ENCODE results near the gene NGEF.

Gene NGEF

DNA sequence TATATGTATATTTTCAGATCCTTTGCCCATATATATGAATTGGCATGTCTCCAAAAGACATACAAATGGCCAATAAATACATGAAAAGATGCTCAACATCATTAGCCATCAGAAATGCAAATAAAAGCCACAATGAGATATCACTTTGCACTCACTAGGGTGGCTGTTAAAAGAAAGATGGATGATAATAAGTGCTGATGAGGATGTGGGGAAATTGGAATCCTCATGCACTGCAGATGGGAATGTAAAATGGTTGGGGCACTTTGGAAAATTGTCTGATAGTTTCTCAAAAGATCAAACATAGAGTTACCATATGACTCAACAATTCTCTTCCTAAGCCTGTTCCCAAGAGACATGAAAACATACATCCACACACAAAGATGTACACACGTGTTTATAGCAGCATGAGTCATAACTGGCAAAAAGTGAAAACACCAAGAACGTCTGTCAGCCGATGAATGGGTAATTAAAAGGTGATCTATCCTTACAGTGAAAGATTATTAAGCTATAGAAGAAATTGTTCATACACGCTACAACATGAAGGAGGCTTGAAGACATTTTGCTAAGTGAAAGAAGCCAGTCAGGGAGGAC is 19.7 kb downstream of the NGEF start:
- DNase-seq, result no peak

DNA sequence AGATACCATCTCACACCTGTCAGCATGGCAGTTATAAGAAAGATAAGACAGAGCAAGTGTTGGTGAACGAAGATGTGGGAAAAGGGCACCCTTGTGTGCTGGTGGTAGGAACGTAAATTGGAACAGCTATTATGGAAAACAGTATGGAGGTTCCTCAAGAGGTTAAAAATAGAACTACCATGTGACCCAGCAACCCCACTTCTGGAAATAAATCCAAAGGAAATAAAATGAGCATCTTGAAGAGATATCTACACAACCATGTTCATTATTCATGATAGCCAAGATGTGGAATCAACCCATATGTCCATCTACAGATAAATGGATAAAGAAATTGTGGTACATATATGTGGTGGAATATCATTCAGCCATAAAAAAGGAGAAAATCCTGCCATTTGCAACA is 26.9 kb downstream of the NGEF start:
- no peak for DNase-seq

DNA sequence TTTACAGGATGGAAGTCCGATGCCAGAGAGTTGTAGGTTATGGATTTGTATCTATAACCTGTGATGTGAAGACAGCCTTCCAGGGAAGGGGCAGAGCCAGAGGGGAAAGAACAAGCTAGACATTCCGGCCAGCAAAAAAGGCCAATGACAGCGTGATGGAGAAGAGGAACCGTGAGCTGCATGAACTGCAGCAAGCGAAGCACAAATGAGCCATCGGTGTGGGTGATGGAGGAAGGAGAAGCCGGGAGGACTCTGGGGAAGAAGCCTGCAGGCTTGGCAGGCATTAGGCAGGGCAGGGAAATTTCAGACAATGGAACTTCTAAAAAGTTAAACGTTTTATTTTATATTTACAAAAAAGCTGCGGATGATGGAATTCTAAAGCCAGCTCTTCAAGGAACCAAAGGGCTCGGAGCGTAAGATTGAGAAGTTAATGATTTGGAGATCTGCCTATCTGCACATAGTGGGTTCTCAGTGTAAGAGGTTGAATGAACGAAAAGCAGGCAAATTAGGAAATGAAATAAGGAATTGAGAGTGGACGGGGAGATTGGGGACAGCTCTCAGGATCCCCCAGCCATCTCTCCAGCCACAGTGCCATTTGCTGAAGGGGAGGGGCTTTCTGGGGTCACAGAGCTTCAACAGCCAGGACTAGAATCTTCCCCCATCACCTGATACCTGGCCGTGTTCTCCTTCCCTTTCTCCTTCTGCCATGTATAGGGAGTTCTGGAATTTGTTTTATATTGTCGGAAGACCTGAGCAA is 28.4 kb downstream of the NGEF start:
- no peak for DNase-seq

DNA sequence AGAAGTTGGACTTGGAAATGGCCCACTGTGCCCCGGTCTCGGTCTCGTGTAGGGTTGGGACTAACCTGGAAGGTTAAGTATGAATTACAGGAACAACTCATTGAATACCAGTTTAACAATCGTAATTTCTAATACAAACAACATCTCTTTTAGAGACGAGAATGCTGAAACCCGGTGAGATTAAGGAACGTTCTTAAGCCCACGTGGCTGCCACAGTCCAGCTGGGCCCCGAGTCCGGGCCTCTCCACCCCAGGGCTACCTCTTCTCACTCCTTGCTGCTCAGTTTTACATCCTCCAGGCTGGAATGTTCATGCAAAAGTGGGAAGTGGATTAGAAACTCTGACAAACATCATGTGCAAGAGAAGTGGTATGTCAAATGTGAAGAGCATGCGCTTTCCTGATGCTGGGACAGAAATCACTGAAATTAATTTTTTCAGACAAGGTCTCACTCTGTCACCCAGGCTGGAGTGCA is 29.4 kb downstream of the NGEF start:
- DNase-seq, result no peak

DNA sequence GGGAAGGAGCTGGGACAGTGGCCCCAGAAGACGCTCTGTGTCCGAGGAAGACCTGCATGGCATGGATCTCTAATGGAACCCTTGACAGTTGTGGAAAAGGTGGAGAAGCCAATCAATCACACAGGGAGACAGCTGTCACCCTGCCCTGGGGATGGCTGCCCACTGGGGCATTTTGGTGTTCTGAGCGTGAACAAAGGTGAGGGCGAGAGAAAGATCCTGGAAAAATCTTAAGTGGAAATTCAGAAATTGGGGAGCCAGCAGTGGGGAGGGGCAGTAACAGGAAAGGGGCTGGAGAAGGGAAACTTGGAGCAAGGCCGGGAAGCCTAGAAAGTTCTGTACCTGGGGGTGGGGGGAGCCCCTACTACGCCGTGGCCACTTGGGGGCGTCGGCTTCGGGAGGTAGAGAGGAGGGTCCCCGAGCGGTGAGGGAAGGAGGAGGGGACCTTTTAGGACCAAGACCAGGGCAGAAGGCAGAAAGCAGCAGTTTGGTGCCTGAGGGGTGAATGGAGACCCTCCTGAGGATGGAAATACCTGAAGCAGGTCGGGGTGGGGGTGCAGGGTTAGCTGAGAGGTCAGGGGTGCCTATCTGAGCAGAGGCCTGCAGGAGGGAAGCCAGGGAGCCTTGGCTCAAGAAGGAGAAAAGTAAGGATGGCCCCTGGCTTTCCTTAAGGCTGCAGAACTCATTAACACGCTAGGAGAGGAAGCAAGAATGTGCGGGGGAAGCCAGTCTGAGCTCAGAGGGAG is 30.0 kb downstream of the NGEF start:
- no peak for DNase-seq

DNA sequence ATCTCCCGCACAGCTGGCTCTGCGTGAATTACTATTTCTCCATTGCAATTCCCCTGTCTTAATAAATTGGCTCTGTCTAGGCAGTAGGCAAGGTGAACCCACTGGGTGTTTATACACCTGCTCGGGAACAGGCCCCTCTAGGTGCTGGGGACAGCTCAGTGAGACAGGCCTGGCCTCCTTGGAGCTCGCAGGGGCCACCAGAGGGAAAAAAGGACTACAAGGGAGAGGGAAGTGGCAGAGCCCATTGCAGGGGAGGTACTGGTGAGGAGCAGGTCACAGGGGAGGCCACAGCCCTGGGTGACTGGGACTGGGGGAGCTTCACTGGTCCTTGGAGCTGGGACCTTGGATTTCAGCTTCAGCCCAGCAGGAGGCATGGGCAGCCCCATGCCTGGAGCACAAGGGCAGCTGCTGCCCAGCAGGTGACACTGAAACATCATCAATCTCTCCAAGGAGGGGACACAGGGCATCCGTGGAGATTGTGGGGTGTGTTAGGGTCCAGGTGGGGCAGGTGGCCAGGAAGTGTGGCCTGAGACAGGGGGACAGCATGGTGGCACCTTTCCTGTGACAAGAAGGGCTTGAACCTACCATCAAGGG is 31.2 kb downstream of the NGEF start:
- no peak for DNase-seq

DNA sequence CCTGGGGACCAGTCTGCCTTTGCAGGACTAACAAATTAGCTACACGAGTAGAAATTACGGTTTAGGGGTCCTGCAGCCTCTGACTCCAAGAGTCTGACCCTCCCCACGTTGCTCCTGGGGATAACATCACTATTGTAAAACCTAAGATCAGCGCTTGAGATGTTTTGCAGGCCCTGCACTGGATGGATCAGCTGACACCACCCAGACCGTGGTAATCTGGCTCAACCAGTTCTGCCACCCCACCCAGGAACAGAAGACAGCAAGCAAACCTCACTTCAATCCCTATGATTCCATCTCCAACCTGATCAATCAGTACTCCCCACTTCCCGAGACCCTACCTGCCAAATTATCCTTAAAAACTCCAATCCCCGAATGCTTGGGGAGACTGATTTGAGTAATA is 31.7 kb downstream of the NGEF start:
- DNase-seq, result no peak

DNA sequence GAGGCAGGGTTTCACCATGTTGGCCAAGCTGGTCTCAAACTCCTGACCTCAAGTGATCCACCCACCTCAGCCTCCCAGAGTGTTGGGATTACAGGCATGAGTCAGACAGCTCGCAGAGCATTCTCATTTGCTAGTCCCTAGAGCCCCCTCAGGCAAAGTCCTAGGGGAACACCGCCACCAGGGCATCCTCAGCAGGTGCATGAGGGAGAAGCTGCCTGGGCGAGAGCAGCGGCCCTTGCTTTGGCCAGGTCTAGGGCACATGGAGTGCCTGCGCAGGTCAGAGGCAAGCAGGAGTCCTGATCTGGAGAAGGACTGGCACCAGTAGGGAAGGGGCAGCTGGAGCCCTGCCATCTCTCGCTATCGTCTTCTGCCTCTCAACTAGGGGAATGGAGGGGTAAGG is 32.4 kb downstream of the NGEF start:
- DNase-seq, result no peak

DNA sequence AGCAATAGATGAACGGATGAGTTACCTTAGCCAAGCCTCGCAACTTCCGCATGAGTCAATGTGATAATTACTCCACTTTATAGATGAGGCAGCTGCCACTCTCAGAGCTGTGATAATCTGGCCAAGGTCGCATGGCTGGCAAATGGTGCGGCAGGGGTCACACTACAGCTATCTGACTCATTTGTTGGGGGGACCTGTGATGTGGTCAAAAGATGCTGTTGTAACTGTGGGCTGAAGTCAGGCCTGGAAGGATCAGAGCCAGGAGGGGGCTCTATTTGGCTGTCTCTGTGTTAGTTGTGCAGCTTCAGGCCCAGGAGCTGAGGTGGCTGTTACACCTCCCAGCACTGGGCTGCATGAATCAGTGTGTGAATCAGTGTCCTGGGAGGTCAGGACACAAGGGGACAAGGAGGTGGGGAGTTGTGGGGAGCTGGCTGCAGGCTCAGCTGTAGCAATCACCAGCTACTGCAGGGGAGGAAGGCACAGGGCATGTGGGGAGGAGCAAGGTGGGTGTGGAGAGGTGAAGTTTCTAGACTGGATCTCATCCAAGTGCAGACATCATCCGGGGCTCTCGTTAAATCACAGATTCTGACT is 33.1 kb downstream of the NGEF start:
- DNase-seq, result no peak

DNA sequence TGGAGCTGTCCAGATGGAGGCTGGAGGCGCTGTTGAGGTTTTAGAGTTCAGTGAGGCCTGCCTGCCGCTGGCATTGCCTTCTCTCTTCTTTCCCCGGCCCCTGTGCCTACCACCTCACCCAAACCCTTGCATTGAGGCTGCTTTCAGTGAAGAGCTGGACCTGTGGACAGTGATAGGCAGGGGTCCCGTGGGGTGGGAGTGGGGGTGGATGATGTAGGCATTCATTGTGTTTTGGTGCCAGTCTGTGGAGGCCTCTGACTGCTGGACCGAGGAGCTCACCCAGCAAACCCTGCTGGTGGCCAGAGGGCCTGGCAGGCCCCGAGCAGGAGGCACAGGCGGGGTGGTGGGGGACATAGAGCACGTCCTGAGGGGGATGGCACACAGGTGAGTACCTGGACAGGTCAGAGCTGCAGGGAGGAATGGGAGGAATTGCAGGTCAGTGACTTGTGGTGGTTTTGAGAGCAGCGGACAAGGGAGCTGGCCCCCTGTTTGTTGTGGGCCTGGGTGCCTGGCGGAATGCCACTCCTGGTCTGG is 35.6 kb downstream of the NGEF start:
- no peak for DNase-seq

DNA sequence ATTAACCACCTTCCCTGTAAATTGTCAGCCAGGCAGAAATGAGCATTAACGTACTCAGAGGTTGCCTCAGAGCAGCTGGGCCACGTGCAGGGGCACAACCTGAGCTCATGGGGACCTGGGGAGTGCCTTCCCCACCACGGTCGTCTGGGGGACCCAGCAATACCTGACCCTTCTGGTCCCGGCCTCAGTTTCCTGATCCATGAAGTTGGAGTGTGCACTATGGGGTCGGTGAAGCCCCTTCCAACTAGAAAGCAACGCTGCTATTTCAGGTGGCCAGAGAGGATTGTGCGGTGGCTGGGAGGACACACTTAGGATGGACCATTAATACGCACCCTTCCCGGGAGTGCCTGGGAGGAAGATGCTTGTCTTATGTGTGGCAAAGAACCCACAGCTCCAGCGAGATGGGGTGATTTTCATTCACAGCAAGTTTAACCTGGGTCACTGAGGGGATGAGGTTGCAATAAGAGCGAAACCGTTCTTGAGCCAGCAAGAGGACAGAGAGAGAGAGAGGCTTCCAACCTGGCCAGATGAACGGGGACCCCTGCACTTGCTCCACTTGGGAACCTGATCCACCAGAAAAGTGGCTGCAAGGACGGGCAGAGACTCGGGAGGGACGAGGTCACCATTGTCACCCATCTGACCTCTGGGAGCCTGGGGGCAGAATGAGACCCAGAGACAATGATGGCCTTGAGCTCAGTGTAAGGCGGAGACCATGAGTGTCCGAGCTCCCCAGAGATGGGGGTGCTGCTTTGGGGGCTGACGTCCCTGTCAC is 36.2 kb downstream of the NGEF start:
- no peak for DNase-seq

DNA sequence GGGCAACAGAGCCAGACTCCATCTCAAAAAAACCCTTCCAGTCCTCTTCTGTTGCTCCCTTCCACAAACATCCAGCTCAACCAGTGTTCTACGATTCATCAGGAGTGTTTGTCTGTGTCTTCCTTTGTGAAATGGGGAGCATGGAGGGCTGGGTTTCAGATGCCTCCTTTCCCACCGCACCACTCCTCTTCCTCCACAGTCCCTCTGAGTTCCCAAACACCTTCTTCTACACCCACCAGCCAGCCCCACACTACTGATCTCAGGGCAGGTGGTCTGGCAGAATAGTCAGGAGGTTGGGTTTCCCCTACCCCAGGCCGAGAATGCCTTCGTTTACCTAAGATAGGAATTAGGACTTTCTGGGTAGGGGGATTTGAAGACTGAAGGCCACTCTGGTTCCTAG is 36.9 kb downstream of the NGEF start:
- no peak for DNase-seq

DNA sequence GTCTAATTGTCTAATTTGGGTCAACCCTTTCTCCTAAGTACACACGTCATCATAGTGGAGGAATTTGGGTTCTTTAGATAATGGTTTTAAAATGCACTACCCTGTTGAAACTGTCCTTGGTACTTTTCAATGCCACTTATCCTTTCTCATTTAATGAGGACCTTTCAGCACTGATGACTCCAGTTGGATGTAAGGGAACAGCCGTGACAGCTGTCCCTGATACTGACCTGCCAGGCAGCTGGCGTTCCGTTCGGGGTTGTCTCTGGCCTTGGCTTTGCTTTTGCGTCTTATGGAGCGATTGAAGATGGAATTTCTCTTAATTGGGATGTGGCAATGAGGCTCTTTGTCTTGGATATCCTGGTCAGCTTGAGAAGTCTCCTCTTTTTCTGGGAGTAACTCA is 38.7 kb downstream of the NGEF start:
- no peak for DNase-seq

DNA sequence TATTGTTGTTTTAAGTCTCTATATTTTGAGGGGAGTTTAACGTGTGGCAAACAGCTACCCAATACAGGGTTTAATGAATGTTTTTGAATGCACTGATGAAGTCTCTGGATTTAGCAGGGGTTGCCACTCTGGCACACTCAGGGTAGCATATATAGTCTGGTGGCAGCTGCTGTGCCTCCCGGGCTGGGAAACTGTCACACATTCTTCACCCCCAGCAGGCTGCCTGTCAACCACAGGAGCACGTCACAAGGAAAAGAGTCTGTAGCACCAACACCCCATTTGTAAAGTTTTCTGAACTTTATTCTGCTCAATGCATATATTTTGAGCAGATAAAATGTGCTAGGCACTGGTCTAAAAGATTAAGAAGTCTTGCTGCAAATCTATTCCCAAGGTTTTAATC is 39.3 kb downstream of the NGEF start:
- no peak for DNase-seq

DNA sequence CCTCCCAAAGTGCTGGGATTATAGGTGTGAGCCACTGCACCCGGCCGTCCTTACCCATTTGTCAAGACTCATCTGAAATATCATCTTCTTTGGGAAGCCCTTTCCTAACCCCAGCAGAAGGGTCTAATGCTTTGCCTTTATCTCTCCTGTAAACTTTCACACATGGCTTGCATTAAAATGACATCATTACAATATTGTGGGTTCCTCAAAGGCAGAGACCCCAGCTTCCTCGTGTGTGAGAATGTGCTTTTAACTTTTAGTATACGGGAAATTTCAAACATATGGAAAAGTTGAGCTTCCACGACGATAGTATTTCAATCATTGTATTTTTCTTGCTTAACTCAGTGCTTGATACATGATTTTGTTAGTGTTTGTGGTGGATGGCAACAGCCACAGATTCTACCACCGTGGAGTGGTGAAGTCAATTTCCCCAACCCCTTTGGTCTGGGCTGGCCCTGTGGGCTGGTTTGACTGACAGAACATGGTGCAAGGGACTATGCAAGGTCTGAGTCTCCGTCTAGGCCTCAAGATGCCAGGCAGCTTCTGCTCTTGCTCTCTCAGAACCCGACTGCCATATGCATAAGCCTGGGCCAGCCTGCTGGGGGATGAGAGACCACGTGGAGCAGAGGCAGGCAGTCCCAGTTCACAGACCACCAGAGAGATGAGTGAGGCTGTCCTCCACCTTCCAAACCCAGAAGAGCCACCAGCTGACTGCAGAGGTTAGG is 39.9 kb downstream of the NGEF start:
- DNase-seq, result no peak

DNA sequence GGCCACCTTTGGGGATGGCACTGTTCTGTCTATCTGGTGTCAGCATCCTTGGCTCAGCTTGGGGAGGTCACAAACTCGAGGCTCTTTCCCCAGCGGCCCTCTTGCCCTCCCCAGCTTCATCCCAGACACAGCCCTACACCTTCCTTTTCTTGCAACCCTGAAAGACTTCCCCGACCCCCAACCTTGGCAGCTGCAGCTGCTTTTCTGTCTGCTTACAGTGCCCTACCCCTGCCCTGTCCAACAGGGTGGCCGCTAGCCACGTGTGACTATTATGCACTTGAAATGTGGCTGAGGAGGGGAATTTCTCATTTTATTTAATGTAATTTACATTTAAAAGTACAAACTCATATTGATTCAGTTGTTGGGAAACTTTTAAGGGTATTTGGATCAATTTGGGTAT is 41.3 kb downstream of the NGEF start:
- DNase-seq, result no peak

DNA sequence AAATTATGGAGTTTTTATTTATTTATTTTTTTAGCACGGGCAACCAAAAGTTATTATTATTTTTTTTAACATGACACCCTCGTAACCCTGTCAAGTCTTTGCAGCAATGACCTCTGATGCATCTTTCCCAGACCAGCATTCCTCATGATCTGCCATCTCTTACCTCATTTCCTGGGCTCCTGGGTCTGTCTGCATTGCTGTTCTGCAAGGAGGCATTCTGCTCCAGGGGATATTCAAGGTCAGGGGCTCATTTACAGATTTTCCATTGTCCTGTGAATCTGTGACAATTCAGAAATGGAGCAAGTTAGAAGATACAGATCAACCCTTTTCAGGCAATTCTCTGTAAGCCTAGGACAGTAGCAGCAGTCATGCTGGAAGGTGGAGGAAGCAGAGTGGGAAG is 43.0 kb downstream of the NGEF start:
- no peak for DNase-seq

DNA sequence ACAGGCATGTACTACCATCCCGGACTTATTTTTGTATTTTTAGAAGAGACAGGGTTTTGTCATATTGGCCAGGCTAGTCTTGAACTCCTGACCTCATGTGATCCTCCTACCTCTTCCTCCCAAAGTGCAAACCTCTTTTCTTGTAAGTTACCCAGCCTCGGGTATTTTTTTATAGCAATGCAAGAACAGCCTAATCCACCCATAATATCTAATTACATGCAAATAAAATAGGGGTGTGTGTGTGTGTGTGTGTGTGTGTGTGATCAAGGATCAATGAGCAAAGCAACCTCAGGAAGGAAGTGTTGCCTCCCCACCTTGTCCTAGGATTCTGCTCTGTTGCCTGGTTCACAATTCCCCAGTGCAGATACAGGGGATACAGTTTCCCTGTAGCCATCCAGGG is 45.6 kb downstream of the NGEF start:
- DNase-seq, result no peak

DNA sequence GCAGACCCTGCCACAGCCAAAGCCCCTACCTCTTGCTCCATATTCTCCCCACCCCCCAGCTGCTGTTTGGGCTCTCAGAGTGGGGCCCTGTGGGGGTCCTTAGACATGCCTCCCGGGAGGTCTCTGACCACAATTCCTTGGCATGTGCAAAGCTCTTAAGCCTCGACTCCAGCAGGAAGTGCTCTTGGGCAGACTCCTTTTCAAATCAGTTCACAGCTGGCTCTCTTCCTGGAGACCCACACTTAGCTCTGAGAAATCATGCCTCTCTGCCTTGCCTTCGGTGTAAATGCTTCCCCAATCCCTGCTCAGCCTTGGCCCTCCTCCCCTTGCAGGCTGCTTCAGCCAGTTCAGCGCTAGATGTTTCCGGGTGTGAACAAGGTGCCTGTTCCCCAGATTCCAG is 46.9 kb downstream of the NGEF start:
- DNase-seq, result no peak

DNA sequence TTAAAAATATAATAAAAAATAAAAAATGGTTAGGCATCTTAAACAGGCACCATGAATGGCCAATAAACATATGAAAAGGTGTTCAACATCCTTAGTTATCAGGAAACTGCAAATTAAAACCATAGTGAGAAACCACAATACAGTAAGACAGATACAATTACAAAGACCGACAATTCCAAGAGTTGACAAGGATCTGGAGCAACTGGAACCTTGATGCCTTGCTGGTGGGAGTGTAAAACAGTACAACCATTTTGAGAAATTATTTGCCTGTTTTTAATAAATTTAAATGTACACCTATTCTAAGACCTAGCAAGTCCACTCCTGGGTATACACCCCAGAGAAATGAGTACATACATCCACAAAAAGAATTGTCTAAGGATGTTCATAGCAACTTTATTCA is 49.1 kb downstream of the NGEF start:
- DNase-seq, result no peak

DNA sequence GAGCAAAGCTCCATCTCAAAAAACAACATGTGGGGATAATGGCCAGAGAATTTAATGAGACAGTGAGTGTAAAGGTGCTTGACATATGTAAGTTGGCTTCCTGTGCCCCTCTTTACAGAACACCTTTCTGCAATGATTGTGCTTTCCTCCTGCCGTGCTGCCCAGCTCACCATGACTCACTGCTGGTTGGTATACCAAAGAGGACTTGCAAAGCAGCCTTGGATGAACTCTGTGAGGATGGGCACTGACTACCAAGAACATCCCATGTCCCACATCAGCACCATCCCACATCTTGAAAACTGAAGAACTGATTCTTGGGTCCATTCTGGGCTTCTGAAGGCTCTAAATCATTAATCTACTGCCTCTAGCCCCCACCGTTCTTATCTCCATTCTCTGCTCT is 52.2 kb downstream of the NGEF start:
- no peak for DNase-seq

DNA sequence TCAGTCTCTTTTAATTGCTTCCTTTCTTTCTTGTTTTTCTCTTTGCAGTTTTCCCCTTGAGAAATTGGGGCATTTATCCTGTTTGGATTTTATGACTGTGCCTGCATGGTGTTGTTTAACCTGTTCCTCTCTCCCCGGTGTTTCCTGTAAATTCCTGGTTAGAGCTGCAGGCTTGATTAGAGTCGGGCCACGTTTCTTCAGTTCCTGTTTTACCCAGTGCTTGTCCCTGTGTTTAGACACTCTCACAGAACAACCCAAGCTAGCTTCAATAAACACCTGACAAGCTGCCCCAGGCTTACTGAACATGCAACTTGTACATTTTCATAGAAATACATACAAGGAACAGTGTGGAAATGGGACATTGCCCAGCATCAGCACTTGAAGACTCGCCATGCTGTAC is 53.9 kb downstream of the NGEF start:
- no peak for DNase-seq
